HL-60/S4 treated with retinoic acid at 250 ng/mL for 4 days and 3 days (cell line): ENCODE results near the gene EYA2.

Source experiments
- in situ Hi-C: fragments of 300-500 bp; cut with MboI; formaldehyde crosslinking; loops from 2 replicates; pipeline ENCODE4 v1.7.0; 2022; ENCODE audit warnings: low sequenced_read_pairs

The EYA2 gene

GRCh38 chr20:47215653-47216397, 321.2 kb downstream of the EYA2 start:
- in situ Hi-C loops, result no loop called here

GRCh38 chr20:47216819-47217410, 322.3 kb downstream of the EYA2 start:
- in situ Hi-C loops, result no loop called here

GRCh38 chr20:47217482-47218446, 323.1 kb downstream of the EYA2 start:
- in situ Hi-C loops, result no loop called here

- in situ Hi-C loops, result no loop called here
Observed at GRCh38 chr20:47220161-47220582, 325.5 kb downstream of the EYA2 start.

GRCh38 chr20:47221036-47221625, 326.5 kb downstream of the EYA2 start:
- in situ Hi-C loops, result no loop called here

- in situ Hi-C loops, result no loop called here
Observed at GRCh38 chr20:47222468-47223119, 328.0 kb downstream of the EYA2 start.

GRCh38 chr20:47223896-47224295, 329.3 kb downstream of the EYA2 start:
- in situ Hi-C loops, result no loop called here

GRCh38 chr20:47224300-47224791, 329.7 kb downstream of the EYA2 start:
- in situ Hi-C loops, result no loop called here

- in situ Hi-C loops, result no loop called here
Observed at GRCh38 chr20:47224857-47225256, 330.2 kb downstream of the EYA2 start.

- in situ Hi-C loops, result no loop called here
Observed at GRCh38 chr20:47225458-47225857, 330.8 kb downstream of the EYA2 start.

GRCh38 chr20:47227119-47227518, 332.5 kb downstream of the EYA2 start:
- in situ Hi-C loops, result no loop called here

- in situ Hi-C loops, result no loop called here
Observed at GRCh38 chr20:47227576-47227975, 332.9 kb downstream of the EYA2 start.

GRCh38 chr20:47228654-47229053, 334.0 kb downstream of the EYA2 start:
- in situ Hi-C loops, result no loop called here

- in situ Hi-C loops, result no loop called here
Observed at GRCh38 chr20:47230811-47231256, 336.2 kb downstream of the EYA2 start.

- in situ Hi-C loops, result no loop called here
Observed at GRCh38 chr20:47231382-47232039, 336.9 kb downstream of the EYA2 start.

GRCh38 chr20:47232518-47232917, 337.9 kb downstream of the EYA2 start:
- in situ Hi-C loops, result no loop called here

- in situ Hi-C loops, result no loop called here
Observed at GRCh38 chr20:47233333-47234188, 338.9 kb downstream of the EYA2 start.

GRCh38 chr20:47235111-47235510, 340.5 kb downstream of the EYA2 start:
- in situ Hi-C loops, result no loop called here
